ENCODE data around the gene CKS1B. TPM values are rescaled to one million over a fixed set of nuclear protein-coding genes. Genes with fewer than 3 reads are reported as not detected.
"Not testable (repeated sequence)": the region's sequence is repeated elsewhere in the genome, so short reads cannot be mapped to it uniquely, and the experiment has no call there.

Gene CKS1B
- total RNA-seq, 6 experiments from 2014 or later = 14.9 to 51.7 (median 23.1) TPM

GRCh38 chr1:154973344-154974101, 958 bp upstream of the CKS1B start:
- 2% methylated on average over 37 of the region's 37 CpGs for WGBS (ENCODE audit: insufficient coverage, low coverage, low lambda C conversion rate, missing lambda C conversion rate)
- peak in 2 of 4 donors; percentile 13 to 15 for TF ChIP-seq CTCF (IDR thresholded peaks at IDR 0.05)
- peak; percentile 89 for TF ChIP-seq POLR2A (IDR thresholded peaks at IDR 0.05)
- H3K27ac ChIP-seq = peak overlapping the region; percentile 98 to 99 (median 99)
- no peaks in the 10 kb centered on the region for H3K9me3 ChIP-seq
- peaks cover 0 to 38% (median 14%) of the 10 kb centered on the region in 4 donors for H3K4me1 ChIP-seq
- ATAC-seq (peak; percentile 54 to 69 (median 62)), DNase-seq (peak; percentile 98 to 99 (median 98))
- H3K27me3 ChIP-seq = no peaks in the 10 kb centered on the region
- peaks cover 0 to 9% (median 4%) of the 10 kb centered on the region in 4 donors for H3K36me3 ChIP-seq
- intact Hi-C loops (cut with DNase I) = no loop called here
- H3K4me3 ChIP-seq = peak overlapping the region; percentile 63 to 83 (median 65)

- Histone ChIP-seq H3K4me1 (peaks cover 0 to 37% (median 14%) of the 10 kb centered on the region in 4 donors), H3K27ac (peak overlapping the region; percentile 98 to 99 (median 99)), H3K36me3 (peaks cover 0 to 12% (median 4%) of the 10 kb centered on the region in 4 donors), H3K27me3 (no peaks in the 10 kb centered on the region), H3K9me3 (no peaks in the 10 kb centered on the region), H3K4me3 (peak overlapping the region; percentile 41 to 83 (median 63))
- WGBS (ENCODE audit: insufficient coverage, low coverage, low lambda C conversion rate, missing lambda C conversion rate) = 0% methylated on average over 30 of the region's 30 CpGs
- TF ChIP-seq POLR2A (IDR thresholded peaks at IDR 0.05) (peak; percentile 78), CTCF (IDR thresholded peaks at IDR 0.05) (no peak)
- intact Hi-C loops (cut with DNase I) = no loop called here
- peak; percentile 95 to 96 (median 96) for DNase-seq
- ATAC-seq = peak; percentile 37 to 61 (median 55)
Measured at GRCh38 chr1:154974808-154975408, 427 bp downstream of the CKS1B start.

GRCh38 chr1:154975409-154976059, 1.1 kb downstream of the CKS1B start:
- TF ChIP-seq CTCF (IDR thresholded peaks at IDR 0.05) (no peak), POLR2A (IDR thresholded peaks at IDR 0.05) (no peak)
- ATAC-seq (no peak), DNase-seq (peak; percentile 68 to 75 (median 73))
- H3K9me3 ChIP-seq = no peaks in the 10 kb centered on the region
- H3K4me1 ChIP-seq = peaks cover 0 to 31% (median 12%) of the 10 kb centered on the region in 4 donors
- H3K36me3 ChIP-seq = peaks cover 0 to 12% (median 4%) of the 10 kb centered on the region in 4 donors
- H3K27ac ChIP-seq = peak overlapping the region; percentile 98 to 99 (median 99)
- H3K27me3 ChIP-seq = no peaks in the 10 kb centered on the region
- peak overlapping the region; percentile 41 to 83 (median 63) for H3K4me3 ChIP-seq
- WGBS (ENCODE audit: insufficient coverage, low coverage, low lambda C conversion rate, missing lambda C conversion rate) = under 1% methylated on average over 22 of the region's 24 CpGs
- intact Hi-C loops (cut with DNase I) = no loop called here

- WGBS (ENCODE audit: insufficient coverage, low coverage, low lambda C conversion rate, missing lambda C conversion rate) = 56% methylated on average over 3 of the region's 3 CpGs
- H3K4me3 ChIP-seq; H3K27ac ChIP-seq; intact Hi-C loops (cut with DNase I); H3K27me3 ChIP-seq; H3K9me3 ChIP-seq; DNase-seq; ATAC-seq: not testable (repeated sequence)
- H3K36me3 ChIP-seq = peaks cover 0 to 12% (median 4%) of the 10 kb centered on the region in 4 donors
- H3K4me1 ChIP-seq = peaks cover 0 to 17% (median 2%) of the 10 kb centered on the region in 4 donors
Measured at GRCh38 chr1:154977762-154978161, 3.3 kb downstream of the CKS1B start.
